WTC11 (cell line): ENCODE data around the gene SMARCC2. TPM values are rescaled to one million over a fixed set of nuclear protein-coding genes. Genes with fewer than 3 reads are reported as not detected.

Experiments used
- ATF2 ChIP-seq: sonication (generic); formaldehyde crosslinking; IDR thresholded peaks from 2 replicates; pipeline ENCODE4 v1.8.1; 2022; ENCODE audit warnings: low read depth, missing genetic modification reagents, borderline replicate concordance
- CDX4 ChIP-seq: fragments of 250-450 bp; sonication (Bioruptor Pico); IDR thresholded peaks from 2 replicates; pipeline ENCODE4 v1.9.0; 2021; ENCODE audit warnings: moderate library complexity, mild to moderate bottlenecking, inconsistent platforms, borderline replicate concordance
- FOXP4 ChIP-seq: sonication (generic); formaldehyde crosslinking; IDR thresholded peaks from 2 replicates; pipeline ENCODE4 v1.8.0; 2022; ENCODE audit warnings: mild to moderate bottlenecking, missing genetic modification reagents
- JUN ChIP-seq: sonication (generic); formaldehyde crosslinking; IDR thresholded peaks from 2 replicates; pipeline ENCODE4 v1.8.0; 2023; ENCODE audit warnings: mild to moderate bottlenecking, missing genetic modification reagents
- NFATC4 ChIP-seq: fragments of 250-450 bp; sonication (Bioruptor Pico); IDR thresholded peaks from 2 replicates; pipeline ENCODE4 v1.9.0; 2021; ENCODE audit warnings: mild to moderate bottlenecking
- NR3C1 ChIP-seq: sonication (generic); formaldehyde crosslinking; conservative IDR thresholded peaks from 2 replicates; pipeline ENCODE4 v1.8.1; 2023; ENCODE audit warnings: low read depth, mild to moderate bottlenecking, missing genetic modification reagents
- TP53 ChIP-seq: sonication (generic); formaldehyde crosslinking; IDR thresholded peaks from 2 replicates; pipeline ENCODE4 v1.8.1; 2023; ENCODE audit warnings: mild to moderate bottlenecking, missing genetic modification reagents
- USF1 ChIP-seq: sonication (generic); formaldehyde crosslinking; IDR thresholded peaks from 2 replicates; pipeline ENCODE4 v1.8.0; 2022; ENCODE audit warnings: mild to moderate bottlenecking, missing genetic modification reagents
- ZBTB43 ChIP-seq: sonication (generic); formaldehyde crosslinking; IDR thresholded peaks from 2 replicates; pipeline ENCODE4 v1.8.1; 2023; ENCODE audit warnings: mild to moderate bottlenecking, missing genetic modification reagents
- ZNF219 ChIP-seq: sonication (generic); formaldehyde crosslinking; IDR thresholded peaks from 2 replicates; pipeline ENCODE4 v1.8.0; 2023; ENCODE audit warnings: missing genetic modification reagents, mild to moderate bottlenecking, borderline replicate concordance
- ZNF232 ChIP-seq: sonication (generic); formaldehyde crosslinking; IDR thresholded peaks from 2 replicates; pipeline ENCODE4 v1.8.0; 2022; ENCODE audit warnings: mild to moderate bottlenecking, missing genetic modification reagents
- total RNA-seq: library from RNA; stranded (reverse); gene quantifications from 3 replicates; pipeline ENCODE4 v1.2.3, GENCODE V29; 2021
- TF ChIP-seq, protein P1 (sequence below): sonication (generic); formaldehyde crosslinking; IDR thresholded peaks from 2 replicates; pipeline ENCODE4 v1.8.1; 2022; ENCODE audit warnings: mild to moderate bottlenecking, moderate library complexity, missing genetic modification reagents
- TF ChIP-seq, protein P2 (sequence below): fragments of 250-450 bp; sonication (Bioruptor Pico); IDR thresholded peaks from 2 replicates; pipeline ENCODE4 v1.9.0; 2021; ENCODE audit warnings: mild to moderate bottlenecking, borderline replicate concordance
- TF ChIP-seq, protein P3 (sequence below): fragments of 250-450 bp; sonication (Bioruptor Pico); IDR thresholded peaks from 2 replicates; pipeline ENCODE4 v1.9.0; 2021; ENCODE audit warnings: mild to moderate bottlenecking
- TF ChIP-seq, protein P4 (sequence below): sonication (generic); formaldehyde crosslinking; conservative IDR thresholded peaks from 2 replicates; pipeline ENCODE4 v1.8.1; 2023; ENCODE audit warnings: mild to moderate bottlenecking, low read depth, missing genetic modification reagents, moderate library complexity

SMARCC2 gene
- total RNA-seq, 1 experiment from 2014 or later = 76.8 TPM

DNA sequence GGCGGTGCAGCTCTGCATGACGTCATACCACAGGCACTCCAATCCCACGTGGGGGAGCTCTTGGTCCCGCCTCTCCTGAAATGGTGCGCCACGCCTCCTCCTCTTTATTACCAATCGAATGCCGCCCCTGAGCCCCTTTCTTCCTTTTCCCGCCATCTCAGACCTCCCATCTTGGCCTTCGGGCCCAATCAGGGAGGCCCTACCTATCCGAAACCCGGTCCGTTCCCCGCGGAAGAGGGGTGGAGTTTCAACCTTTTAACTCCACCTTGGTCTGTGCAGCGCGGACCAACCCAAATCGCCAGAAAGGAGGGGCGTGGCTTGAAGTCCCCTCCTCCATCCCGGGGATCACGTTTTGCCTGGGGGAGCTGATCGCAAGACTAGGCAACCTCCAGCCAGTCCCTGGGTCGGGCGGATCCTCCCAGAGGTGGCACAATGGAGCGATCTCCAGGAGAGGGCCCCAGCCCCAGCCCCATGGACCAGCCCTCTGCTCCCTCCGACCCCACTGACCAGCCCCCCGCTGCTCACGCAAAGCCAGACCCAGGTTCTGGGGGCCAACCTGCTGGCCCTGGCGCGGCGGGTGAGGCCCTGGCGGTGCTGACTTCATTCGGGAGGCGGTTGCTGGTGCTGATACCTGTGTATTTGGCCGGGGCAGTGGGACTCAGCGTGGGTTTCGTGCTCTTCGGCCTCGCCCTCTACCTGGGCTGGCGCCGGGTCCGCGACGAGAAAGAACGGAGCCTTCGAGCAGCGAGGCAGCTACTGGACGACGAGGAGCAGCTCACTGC, 61.2 kb downstream of the SMARCC2 start, which contains the start of gene ESYT1 (continued):
- TF ChIP-seq TP53 (CRISPR knock-in tag) = no peak
- TF ChIP-seq ZBTB43 = no peak
- TF ChIP-seq FOXP4 (CRISPR knock-in tag) = peak; percentile 69; the same call in 1 of the 2 replicates
- TF ChIP-seq NR3C1 = no peak
- TF ChIP-seq, protein P1, sequence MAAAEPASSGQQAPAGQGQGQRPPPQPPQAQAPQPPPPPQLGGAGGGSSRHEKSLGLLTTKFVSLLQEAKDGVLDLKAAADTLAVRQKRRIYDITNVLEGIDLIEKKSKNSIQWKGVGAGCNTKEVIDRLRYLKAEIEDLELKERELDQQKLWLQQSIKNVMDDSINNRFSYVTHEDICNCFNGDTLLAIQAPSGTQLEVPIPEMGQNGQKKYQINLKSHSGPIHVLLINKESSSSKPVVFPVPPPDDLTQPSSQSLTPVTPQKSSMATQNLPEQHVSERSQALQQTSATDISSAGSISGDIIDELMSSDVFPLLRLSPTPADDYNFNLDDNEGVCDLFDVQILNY = peak; percentile 93; the same call in 1 of the 2 replicates
- TF ChIP-seq USF1 (CRISPR knock-in tag) = peak; percentile 69; the same call in 1 of the 2 replicates
- TF ChIP-seq CDX4 = no peak
- TF ChIP-seq ZNF219 (CRISPR knock-in tag) = no peak
- TF ChIP-seq, protein P2, sequence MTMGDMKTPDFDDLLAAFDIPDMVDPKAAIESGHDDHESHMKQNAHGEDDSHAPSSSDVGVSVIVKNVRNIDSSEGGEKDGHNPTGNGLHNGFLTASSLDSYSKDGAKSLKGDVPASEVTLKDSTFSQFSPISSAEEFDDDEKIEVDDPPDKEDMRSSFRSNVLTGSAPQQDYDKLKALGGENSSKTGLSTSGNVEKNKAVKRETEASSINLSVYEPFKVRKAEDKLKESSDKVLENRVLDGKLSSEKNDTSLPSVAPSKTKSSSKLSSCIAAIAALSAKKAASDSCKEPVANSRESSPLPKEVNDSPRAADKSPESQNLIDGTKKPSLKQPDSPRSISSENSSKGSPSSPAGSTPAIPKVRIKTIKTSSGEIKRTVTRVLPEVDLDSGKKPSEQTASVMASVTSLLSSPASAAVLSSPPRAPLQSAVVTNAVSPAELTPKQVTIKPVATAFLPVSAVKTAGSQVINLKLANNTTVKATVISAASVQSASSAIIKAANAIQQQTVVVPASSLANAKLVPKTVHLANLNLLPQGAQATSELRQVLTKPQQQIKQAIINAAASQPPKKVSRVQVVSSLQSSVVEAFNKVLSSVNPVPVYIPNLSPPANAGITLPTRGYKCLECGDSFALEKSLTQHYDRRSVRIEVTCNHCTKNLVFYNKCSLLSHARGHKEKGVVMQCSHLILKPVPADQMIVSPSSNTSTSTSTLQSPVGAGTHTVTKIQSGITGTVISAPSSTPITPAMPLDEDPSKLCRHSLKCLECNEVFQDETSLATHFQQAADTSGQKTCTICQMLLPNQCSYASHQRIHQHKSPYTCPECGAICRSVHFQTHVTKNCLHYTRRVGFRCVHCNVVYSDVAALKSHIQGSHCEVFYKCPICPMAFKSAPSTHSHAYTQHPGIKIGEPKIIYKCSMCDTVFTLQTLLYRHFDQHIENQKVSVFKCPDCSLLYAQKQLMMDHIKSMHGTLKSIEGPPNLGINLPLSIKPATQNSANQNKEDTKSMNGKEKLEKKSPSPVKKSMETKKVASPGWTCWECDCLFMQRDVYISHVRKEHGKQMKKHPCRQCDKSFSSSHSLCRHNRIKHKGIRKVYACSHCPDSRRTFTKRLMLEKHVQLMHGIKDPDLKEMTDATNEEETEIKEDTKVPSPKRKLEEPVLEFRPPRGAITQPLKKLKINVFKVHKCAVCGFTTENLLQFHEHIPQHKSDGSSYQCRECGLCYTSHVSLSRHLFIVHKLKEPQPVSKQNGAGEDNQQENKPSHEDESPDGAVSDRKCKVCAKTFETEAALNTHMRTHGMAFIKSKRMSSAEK (CRISPR knock-in tag) = no peak
- no peak for TF ChIP-seq ATF2 (CRISPR knock-in tag)
- TF ChIP-seq NFATC4 (CRISPR knock-in tag) = 0 out of 2 replicates have a peak, but pooled peaks have one; percentile 27
- TF ChIP-seq, protein P3, sequence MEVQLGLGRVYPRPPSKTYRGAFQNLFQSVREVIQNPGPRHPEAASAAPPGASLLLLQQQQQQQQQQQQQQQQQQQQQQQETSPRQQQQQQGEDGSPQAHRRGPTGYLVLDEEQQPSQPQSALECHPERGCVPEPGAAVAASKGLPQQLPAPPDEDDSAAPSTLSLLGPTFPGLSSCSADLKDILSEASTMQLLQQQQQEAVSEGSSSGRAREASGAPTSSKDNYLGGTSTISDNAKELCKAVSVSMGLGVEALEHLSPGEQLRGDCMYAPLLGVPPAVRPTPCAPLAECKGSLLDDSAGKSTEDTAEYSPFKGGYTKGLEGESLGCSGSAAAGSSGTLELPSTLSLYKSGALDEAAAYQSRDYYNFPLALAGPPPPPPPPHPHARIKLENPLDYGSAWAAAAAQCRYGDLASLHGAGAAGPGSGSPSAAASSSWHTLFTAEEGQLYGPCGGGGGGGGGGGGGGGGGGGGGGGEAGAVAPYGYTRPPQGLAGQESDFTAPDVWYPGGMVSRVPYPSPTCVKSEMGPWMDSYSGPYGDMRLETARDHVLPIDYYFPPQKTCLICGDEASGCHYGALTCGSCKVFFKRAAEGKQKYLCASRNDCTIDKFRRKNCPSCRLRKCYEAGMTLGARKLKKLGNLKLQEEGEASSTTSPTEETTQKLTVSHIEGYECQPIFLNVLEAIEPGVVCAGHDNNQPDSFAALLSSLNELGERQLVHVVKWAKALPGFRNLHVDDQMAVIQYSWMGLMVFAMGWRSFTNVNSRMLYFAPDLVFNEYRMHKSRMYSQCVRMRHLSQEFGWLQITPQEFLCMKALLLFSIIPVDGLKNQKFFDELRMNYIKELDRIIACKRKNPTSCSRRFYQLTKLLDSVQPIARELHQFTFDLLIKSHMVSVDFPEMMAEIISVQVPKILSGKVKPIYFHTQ (CRISPR knock-in tag) = no peak
- peak; percentile 87; the same call in 1 of the 2 replicates for TF ChIP-seq ZNF232 (CRISPR knock-in tag)
- TF ChIP-seq JUN (CRISPR knock-in tag) = no peak
- TF ChIP-seq, protein P4, sequence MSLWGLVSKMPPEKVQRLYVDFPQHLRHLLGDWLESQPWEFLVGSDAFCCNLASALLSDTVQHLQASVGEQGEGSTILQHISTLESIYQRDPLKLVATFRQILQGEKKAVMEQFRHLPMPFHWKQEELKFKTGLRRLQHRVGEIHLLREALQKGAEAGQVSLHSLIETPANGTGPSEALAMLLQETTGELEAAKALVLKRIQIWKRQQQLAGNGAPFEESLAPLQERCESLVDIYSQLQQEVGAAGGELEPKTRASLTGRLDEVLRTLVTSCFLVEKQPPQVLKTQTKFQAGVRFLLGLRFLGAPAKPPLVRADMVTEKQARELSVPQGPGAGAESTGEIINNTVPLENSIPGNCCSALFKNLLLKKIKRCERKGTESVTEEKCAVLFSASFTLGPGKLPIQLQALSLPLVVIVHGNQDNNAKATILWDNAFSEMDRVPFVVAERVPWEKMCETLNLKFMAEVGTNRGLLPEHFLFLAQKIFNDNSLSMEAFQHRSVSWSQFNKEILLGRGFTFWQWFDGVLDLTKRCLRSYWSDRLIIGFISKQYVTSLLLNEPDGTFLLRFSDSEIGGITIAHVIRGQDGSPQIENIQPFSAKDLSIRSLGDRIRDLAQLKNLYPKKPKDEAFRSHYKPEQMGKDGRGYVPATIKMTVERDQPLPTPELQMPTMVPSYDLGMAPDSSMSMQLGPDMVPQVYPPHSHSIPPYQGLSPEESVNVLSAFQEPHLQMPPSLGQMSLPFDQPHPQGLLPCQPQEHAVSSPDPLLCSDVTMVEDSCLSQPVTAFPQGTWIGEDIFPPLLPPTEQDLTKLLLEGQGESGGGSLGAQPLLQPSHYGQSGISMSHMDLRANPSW = no peak
- TF ChIP-seq, all 79 proteins: peak for 22
